HG02678 (cell line): ENCODE data around the gene CDC42BPB.

Experiments
- ATAC-seq: cut with Tn5 transposase; IDR thresholded peaks from one replicate; pipeline ENCODE4 v1.9.1; 2021; ENCODE audit warnings: mild to moderate bottlenecking, moderate library complexity; ENCODE audit not compliant: unreplicated experiment

Gene CDC42BPB

GRCh38 chr14:103057372-103058163 lies at the start of gene CDC42BPB:
Gene CDC42BPB (minus strand): TSS chr14:103057549. CDS start chr14:103057173, 376 bp downstream.
- ATAC-seq, result peak; percentile 77

- ATAC-seq, result no peak
These were observed 48.3 kb upstream of the CDC42BPB start for GRCh38 chr14:103105580-103106150.

GRCh38 chr14:103104654-103105452 lies 47.5 kb upstream of the CDC42BPB start:
- ATAC-seq, result peak; percentile 41

GRCh38 chr14:103104389-103104653 lies 47.0 kb upstream of the CDC42BPB start:
- no peak for ATAC-seq

GRCh38 chr14:103103461-103104388 lies 46.4 kb upstream of the CDC42BPB start:
- no peak for ATAC-seq

- ATAC-seq, result no peak
These were observed 45.4 kb upstream of the CDC42BPB start for GRCh38 chr14:103102689-103103260.

- ATAC-seq, result no peak
These were observed 44.8 kb upstream of the CDC42BPB start for GRCh38 chr14:103101963-103102688.

- no peak for ATAC-seq
These were observed 44.1 kb upstream of the CDC42BPB start for GRCh38 chr14:103101257-103101962.

- ATAC-seq, result peak; percentile 52
These were observed 43.2 kb upstream of the CDC42BPB start for GRCh38 chr14:103100281-103101121.

GRCh38 chr14:103099733-103100280 lies 42.5 kb upstream of the CDC42BPB start:
- no peak for ATAC-seq

- ATAC-seq, result no peak
These were observed 41.9 kb upstream of the CDC42BPB start for GRCh38 chr14:103099081-103099732.

- no peak for ATAC-seq
These were observed 40.9 kb upstream of the CDC42BPB start for GRCh38 chr14:103097994-103098957.

GRCh38 chr14:103097244-103097993 lies 40.1 kb upstream of the CDC42BPB start:
- no peak for ATAC-seq

GRCh38 chr14:103096387-103096786 lies 39.0 kb upstream of the CDC42BPB start:
- ATAC-seq, result no peak

- ATAC-seq, result no peak
These were observed 37.9 kb upstream of the CDC42BPB start for GRCh38 chr14:103095210-103095778.
